Hindlimb muscle (tissue), 1 donor: ENCODE data around the gene ZRANB1. TPM values are rescaled to one million over a fixed set of nuclear protein-coding genes. Genes with fewer than 3 reads are reported as not detected.
A peak's percentile ranks its signal among the peaks of the same experiment; 100 is the strongest.

ENCODE experiments used
- DNase-seq: peaks from one replicate; pipeline ENCODE4 v3.0.0-alpha.2; 2013
- polyA plus RNA-seq: library from polyadenylated mRNA; unstranded; fragments of 120-200 nt; gene quantifications from one replicate; pipeline ENCODE4 v1.2.1, GENCODE V29; 2013; ENCODE audit not compliant: insufficient read length

Gene ZRANB1
- polyA plus RNA-seq, 1 donor = 18.3 TPM

GRCh38 chr10:125007436-125007835 is 65.5 kb downstream of the ZRANB1 start:
- DNase-seq = no peak

- no peak for DNase-seq
These were observed 67.0 kb downstream of the ZRANB1 start for GRCh38 chr10:125008689-125009638.

GRCh38 chr10:125009661-125010161 is 67.8 kb downstream of the ZRANB1 start:
- no peak for DNase-seq

DNA sequence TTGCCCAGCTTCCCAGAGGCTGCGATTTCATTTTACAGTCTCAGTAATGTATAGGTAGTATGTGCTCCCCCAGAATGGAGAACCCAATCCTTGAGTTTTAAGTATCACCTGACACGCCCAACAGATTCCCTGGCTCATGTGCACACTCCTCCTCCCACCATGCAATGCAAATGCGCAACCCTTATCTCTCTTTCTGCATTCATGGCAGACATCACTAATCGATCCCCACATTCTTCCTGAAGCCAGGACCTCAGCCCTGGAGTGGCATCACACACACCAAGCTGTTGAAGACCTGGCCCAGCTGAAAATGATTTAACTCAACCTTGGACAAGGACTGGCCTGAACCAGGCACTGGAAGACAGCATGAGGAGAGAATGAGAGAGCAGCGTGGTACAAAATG is 68.4 kb downstream of the ZRANB1 start:
- no peak for DNase-seq

DNA sequence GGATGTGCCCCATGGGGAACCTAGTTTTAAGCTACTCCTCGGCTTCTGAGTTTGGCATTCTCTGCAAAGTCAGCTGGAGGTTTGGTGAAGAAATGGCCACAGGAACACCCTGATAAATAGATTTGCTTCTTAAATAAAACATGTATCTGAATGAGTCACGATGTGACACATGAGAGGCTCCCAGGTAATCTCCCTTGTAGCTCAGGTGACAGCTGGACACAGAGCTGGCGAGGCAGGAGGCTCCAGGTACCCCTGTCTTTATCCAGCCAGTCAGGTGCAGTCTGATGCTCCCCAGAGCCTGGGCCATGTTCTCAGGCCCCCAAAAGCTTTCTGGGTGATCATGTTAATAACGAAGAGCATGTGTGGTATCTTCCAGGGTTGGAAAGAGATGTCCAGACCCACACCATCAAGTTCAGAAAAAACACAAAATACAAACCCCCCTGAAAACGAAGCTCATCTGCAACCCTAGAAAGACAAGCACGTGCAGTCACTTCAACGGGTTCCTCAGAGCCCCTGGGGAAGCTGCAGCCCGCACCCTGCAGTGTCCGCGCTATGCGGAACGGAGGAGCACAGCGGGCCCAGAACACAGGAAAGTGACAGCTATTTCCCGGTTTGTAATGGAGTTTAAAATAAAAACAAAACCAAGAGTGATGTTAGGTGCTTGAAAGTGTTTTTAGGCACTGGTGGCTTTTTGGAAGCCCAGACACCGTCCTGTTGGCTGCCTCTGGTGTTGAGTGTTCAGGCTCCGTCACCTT is 69.4 kb downstream of the ZRANB1 start:
- no peak for DNase-seq

GRCh38 chr10:125011926-125012705 is 70.2 kb downstream of the ZRANB1 start:
- DNase-seq = no peak

DNA sequence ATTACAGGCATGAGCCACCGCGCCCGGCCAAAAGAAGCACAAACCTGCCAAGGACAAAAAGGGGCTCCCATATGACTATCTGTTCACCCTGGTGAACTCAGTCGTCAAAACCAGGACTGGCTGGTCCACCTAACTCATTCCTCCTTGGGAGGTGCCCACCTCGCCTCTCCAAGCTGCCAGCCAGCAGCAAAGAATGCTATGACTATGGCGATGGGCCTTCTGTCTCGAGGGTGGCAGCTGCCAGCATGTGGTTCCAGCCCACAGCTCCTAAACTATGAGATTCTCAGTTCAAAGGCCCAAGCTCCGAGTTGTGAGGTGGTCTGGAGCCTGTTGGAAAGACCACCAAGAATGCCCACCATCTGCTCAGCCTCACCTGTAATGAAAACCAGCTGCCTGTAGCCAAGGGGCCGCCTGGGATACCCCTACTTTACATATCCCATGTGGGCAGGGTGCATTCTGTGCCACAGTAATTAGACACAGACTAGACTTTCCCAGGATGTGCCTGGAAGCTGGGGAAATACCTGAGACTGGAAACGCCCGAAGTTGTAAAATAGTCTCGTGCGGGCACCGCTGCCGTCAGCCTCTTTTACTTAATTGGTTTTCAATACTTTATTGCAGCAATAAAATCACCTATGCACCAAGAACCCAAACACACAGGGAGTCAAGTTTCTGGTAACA is 71.1 kb downstream of the ZRANB1 start:
- DNase-seq = no peak

DNA sequence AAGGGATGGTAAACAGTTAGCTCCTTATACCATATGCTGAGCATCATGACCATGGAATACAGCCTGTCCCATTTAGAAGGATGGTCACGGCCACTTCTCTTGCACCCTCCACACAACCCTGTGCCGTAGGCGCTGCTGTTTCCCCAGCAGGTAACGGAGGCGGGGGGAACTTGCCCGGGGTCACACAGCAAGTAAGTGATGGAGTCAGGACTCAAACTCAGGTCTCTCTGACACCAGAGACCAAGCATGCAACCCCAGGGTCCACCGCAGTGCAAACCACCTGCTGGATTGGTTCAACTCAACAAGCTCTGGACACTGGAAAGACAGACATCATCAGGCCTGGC is 71.6 kb downstream of the ZRANB1 start:
- DNase-seq = no peak

DNA sequence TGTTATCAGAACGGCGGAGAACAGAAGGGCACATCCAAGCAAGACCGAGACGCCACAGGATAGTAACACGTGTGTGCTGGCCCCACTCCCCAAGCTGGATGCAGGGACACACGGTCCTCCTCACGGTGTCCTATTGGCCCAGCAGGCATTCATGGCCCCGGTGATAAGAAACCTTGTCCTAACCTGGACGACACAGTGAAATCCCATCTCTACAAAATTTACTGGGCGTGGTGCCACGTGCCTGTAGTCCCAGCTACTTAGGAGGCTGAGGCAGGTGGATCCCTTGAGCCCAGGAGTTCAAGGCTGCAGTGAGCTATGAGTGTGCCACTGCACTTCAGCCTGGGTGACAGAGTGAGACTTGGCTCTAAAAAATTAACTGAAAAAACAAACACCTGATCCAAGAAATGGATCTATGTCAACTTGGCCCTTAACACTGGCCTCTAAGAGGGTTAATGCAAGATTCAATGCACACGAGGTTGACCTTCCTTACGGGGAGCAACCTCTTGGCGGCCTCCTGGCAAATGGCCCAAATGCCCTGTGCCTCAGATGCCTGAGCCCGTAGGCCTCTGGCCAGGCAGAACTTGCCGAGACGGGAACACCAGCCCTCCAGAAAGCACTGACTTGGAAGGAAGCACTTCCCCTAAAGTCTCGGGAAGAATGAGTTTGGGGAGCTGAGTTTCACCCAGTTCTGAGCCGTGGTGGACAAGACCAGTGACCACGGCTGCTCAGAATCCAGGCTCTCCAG is 72.3 kb downstream of the ZRANB1 start:
- DNase-seq = no peak

DNA sequence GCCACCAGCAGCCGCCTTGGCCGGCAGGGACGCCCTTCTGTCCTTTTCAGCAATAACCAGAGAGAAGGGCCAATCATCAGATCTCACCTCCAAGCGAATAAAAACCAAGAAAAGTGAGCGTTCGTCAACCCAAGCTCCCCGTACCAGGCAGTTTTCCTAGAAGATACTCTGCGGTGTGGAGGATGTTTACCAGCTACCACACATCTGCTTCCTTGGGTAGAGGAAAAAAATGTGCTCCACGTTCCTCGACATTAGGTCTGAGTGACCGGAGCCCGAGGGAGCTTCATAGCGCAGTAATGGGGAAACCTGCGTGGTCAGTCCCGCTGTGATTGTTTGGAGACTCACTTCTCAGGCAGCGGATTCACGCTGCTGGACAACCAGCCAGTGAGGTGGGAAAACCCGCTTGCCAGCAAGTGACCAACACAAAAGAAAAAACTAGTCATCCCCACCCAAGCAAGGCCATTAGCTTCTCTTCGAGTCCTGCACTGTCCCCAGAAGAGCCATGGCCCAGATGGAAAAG is 73.0 kb downstream of the ZRANB1 start:
- no peak for DNase-seq

DNA sequence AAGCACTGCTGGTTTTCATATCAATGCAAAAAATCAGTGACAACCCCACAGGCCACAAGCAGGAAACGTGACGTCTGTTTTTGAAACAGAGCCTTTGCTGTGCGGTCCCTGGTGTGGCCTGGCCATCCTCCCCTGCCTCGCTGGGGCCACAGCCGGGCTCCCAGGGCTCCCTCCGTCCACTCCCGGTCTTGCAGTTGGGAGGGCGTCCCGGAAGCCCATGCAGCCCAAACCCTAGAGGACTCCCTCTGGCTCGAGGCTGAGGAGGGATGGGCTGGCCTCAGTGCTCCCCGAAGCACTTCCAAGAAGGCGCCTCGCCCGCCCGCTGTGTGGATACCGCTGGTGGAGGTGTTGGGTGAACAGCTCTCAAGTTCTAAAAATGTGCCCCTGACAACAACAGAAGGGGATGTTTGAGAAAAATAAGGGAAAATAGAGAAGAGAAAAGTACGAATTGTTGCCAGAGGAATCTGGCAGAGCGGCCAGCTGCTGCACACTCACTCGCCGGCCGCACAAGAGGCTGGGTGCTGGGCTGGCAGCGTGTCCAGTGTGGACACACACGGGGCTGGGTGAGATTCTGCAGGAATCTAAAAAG is 73.5 kb downstream of the ZRANB1 start:
- peak; percentile 49 for DNase-seq

DNA sequence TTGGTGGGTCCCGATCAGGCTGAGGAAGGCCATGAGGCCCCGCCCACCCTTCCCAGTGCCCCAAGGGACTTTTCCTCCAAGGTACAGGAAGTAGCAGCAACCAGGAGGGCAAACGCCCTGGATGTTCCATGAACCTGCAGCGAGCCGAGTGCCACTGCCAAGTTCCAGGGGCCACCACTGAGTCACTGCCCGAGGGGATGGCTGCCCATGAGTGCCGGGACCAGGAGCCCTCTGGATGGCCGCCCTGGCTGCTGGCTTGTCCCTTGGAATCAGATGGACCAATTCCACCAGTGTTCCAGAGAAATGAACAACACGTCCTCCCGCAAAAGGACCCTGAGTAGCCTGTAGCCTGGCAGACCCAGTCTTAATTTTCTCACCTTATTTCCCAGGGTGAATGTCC is 74.2 kb downstream of the ZRANB1 start:
- no peak for DNase-seq

DNA sequence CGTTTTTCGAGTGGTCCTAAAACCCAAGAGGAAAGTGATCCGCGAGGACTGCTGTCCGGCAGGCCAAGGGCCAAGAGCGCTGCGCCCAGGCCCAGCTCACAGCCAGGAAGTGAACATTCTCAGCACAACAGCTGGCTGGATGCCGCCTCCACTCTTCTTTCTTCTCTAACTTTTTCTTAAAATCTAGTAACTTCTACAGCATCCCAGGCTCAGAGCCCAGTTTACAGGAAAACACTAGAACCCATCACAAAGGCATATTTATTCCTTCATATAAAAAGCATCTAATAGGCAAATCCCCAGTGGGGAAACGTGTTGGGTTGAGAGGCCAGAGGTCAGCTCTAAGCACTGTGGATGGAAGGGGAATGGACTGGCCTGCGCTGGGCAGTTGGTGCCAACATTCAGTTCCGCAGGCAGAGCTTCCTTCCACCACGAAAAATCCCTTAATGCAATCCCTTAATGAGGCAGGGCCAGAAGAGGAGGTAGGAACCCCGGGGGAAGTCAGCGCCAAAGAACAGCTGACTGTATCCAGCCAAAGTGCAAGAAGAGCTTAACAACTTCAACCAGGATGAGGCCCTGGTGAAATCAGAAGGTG is 74.8 kb downstream of the ZRANB1 start:
- DNase-seq = peak; percentile 74

GRCh38 chr10:125017547-125018298 is 75.8 kb downstream of the ZRANB1 start:
- DNase-seq = no peak

DNA sequence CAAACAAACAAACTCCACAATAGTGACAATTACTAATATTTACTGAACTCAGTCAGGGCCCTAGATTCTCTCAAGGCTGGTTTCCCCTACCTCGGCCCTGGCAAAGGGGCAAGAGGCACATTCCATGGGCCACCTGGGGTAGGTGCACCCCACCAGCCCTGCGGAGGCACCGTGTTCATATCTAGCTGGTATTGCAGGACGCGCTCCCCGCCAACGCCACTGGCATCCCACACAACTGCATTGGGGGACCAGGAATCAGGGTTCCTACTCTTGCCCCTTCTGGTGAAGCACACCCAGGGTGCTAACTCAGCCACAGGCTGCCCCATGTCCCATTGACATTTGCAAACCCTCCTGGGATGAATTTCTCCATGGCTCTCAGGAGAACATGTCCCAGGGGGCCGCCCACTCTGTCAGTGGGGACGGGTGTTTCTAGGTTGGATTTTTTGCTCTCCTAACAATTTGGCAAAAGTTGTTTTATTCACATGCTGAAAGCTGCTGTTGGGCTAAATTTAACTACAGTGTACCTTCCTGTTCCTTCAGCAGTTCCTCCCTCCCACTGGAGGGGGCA is 76.7 kb downstream of the ZRANB1 start:
- no peak for DNase-seq

GRCh38 chr10:125020386-125020785 is 78.5 kb downstream of the ZRANB1 start:
- no peak for DNase-seq

GRCh38 chr10:125020871-125021270 is 78.9 kb downstream of the ZRANB1 start:
- DNase-seq = no peak

DNA sequence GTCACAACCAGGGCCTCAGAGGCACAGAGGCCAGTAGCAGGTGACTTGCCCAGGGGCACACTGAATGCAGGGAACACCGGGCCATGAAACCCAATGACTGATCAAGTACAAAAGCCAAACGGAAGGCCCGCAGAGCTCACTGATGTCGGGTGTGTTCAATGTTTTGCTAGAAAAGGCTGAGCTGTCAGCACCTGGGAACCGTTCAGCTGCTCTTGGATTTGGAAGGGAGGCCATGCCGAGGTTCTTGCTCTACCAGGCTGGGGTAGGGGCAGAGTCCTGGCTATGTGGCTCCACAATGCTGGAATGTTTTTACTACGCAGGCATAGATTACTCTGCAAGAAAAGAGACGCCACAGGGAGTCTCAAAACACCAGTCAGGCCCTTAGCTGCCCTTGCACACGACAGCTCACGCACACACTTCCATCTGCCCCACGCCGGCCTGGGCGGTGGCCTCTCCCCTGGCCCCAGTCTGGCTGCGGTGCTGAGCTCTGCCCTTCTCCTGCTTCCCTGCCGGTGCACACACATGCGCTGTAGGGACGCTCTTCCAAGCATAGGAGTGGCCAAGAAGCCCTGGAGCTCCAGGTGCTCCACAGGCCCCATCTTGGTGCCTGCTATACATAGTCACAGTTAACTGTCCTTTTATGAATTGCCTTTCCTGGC is 79.9 kb downstream of the ZRANB1 start:
- no peak for DNase-seq

- DNase-seq = no peak
These were observed 80.7 kb downstream of the ZRANB1 start for GRCh38 chr10:125022671-125023070.
